Measurements from ENCODE around the gene SLC39A11.

SLC39A11 gene

GRCh38 chr17:72683506-72684404 lies 408.7 kb downstream of the SLC39A11 start:
- DNase-seq (ENCODE audit: low spot score) = no peak

DNA sequence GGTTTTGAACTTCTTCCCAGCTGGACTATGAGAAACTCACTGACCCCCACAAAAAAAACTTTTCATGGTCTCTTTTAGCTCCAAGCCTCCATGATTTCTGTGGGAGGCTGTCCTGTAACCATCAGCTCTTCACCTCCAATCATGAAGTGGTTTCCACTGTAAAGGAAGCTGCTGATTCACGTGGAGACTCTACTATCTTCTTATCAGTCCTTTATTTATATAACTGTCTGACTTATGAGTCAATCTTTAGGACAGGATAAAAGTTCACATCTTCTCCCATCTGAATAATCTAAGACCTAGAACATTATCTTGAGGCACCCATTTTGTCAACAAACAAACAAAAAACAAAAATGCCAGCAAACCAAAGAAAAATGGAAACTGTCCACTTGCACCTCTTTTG lies 409.9 kb downstream of the SLC39A11 start:
- no peak for DNase-seq (ENCODE audit: low spot score)

DNA sequence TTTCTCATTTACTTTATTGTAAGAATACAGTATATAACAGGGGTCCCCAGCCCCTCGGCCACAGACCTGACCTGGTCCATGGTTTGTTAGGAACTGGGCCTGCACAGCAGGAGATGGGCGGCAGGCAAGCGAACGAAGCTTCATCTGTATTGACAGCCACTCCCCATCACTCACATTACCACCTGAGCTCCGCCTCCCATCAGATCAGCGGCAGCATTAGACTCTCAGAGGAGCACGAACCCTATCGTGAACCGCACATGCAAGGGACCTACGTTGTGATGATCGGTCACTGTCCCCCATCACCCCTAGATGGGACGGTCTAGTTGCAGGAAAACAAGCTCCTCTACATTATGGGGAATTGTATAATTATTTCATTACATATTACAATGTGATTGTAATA lies 410.6 kb downstream of the SLC39A11 start:
- no peak for DNase-seq (ENCODE audit: low spot score)

GRCh38 chr17:72677714-72678390 lies 414.6 kb downstream of the SLC39A11 start:
- DNase-seq (ENCODE audit: low spot score) = no peak

DNA sequence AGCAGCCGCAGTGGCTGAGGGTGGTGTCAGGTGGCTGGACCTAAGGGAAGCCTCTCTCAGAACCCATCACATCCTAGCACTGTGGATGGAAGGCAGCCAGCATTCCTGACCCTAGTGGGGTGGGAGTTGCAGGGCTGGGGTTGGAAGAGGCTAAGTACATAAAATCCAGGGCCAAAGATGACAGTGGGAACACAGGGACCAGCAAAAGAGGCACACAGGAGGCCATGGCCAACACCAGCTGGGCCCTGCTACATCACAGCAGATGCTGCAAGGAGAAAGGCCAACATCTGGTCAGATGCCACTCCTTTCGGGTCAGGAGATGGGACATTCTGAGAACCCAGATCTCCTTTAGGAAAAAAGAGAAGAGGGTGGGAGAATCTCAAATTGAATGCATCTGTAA lies 415.4 kb downstream of the SLC39A11 start:
- no peak for DNase-seq (ENCODE audit: low spot score)

- DNase-seq (ENCODE audit: low spot score) = no peak
Observed at GRCh38 chr17:72672729-72673128, 419.8 kb downstream of the SLC39A11 start.

GRCh38 chr17:72671016-72671415 lies 421.5 kb downstream of the SLC39A11 start:
- DNase-seq (ENCODE audit: low spot score) = no peak

DNA sequence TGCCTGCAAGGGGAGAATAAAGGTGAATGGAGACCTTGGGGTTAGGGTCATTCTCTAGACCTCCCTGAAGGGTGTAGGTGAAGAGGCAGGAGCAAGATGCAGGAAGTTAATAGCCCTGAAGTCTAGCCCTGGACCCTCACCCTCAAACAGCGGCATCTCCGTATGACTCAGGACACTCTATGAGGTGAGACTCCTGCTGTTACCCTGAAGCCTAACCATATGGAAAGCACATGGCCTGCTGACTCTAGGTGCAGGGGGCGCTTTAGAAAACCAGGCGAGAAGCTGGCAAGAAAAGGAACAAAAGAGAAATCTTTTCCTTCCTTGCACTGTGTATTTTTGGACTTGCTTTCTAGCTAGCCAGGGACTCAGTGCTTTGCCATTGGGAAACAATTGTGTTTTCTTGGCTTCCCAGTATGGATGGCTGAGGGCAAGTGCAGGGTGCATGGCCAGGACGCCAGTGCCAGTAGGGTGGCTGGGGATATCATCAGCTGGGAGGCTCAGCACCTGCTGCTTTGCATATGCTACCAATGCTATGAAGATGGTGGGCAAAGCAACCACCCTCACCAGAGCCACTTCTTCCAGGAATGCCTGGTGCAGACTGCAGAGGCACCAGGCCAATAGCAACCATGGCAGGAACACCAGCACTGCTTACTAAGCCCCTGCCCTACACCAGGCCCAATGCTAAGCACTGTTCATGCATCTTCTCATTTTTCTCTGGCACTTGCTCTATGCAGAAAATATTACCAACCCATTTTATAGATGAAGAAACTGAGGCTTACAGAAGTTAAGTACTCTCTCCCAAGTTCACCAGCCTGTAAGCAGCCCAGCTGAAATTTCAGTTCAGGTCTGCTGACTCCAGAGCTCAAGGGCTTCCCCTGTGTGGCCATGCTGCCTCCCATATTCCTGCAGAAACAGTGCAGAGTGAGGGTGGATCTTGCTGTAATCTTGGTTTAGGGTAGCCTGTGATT lies 425.1 kb downstream of the SLC39A11 start:
- DNase-seq (ENCODE audit: low spot score) = no peak

GRCh38 chr17:72665852-72666851 lies 426.3 kb downstream of the SLC39A11 start:
- DNase-seq (ENCODE audit: low spot score) = no peak

- no peak for DNase-seq (ENCODE audit: low spot score)
Observed at GRCh38 chr17:72662827-72663190, 429.7 kb downstream of the SLC39A11 start.

DNA sequence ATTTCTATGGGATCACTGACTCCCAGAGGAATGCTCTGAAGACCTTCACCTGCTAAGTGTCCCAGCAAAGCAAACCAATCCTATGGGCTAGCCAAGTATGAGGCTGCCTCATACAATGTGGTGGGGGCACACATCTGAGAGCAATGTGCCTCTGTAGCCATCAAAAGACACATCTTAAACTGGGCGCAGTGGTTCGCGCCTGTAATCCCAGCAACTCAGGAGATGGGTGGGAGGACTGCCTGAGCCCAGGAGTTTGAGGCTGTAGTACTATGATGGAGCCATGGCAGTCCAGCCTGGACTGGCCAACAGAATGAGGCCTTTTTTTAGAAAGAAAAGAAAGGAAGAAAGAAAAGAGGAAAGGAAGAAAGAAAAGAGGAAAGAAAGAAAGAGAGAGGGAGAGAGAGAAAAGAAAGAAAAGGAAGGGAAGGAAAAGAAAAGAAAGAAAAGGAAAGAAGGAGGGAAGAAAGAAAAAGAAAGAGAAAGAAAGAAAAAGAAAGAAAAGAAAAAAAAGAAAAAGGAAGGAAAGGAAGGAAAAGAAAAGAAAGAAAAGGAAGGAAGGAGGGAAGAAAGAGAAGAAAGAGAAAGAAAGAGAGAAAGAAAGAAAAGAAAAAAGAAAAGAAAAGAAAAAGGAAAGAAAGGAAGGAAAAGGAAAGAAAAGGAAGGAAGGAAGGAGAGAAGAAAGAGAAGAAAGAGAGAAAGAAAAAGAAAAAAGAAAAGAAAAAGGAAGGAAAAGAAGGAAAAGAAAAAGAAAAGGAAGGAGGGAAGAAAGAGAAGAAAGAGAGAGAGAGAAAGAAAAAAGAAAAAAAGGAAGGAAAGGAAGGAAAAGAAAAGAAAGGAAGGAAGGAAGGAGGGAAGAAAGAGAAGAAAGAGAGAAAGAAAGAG lies 430.3 kb downstream of the SLC39A11 start:
- no peak for DNase-seq (ENCODE audit: low spot score)

- no peak for DNase-seq (ENCODE audit: low spot score)
Observed at GRCh38 chr17:72661116-72661944, 431.2 kb downstream of the SLC39A11 start.

DNA sequence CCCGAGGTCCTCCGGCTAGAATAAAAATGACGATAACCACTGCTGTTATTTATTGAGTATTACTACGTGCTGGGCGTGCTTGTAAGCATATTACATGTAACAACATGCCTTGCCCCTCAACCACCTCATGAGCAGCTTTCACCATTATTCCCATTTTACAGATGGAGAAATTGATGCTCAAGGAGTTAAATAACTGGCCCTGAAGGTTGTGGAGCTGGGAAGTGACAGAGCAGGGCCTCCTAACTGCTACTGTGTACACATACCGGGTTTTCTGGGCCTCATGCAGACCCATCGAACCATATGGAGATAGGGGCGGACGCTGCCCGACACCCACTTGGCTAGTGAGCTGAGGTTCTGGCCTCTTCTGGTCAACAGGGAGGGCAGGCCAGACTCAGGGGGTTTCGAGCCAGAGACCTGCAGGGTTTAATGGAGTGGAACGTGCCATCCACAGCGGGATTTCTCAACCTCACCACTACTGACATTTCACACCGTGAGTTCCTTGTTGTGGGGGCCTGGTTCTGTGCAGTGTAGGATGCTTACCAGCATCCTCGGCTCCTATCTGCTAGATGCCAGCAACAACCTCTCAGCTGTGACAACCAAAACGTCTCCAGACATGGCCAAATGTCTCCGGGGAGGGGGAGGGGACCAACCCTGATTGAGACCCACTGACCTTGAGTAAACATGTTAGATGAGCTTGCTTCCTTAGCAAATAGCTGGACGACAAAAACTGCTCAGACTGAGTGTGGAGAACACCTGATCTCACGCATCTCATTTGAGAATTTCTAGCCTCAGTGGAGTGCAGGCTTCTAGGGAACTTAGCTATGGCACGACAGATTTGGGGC lies 432.0 kb downstream of the SLC39A11 start:
- DNase-seq (ENCODE audit: low spot score) = no peak

- no peak for DNase-seq (ENCODE audit: low spot score)
Observed at GRCh38 chr17:72659811-72660210, 432.7 kb downstream of the SLC39A11 start.

DNA sequence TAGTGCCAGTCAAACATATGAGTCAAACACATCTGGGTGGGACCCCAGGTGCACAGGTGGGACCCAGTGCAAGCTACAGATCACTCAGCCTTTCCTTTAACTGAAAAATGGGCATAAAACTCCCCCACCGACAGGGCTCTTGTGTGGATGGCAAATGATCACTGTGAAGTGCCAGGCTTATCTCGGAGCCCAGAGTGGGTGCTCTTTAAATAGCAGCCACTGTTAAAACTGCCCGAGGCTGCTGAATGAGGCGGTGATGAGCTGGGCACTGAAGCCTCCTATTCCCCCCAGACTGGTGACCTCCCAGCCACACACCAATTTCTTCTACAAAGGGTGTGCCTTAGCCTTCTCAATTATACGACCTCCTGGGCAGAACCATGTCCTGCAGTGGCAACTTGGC lies 433.8 kb downstream of the SLC39A11 start:
- DNase-seq (ENCODE audit: low spot score) = no peak

- no peak for DNase-seq (ENCODE audit: low spot score)
Observed at GRCh38 chr17:72657467-72658317, 434.8 kb downstream of the SLC39A11 start.

- no peak for DNase-seq (ENCODE audit: low spot score)
Observed at GRCh38 chr17:72656130-72656763, 436.2 kb downstream of the SLC39A11 start.

All from hematopoietic multipotent progenitor cell treated with erythropoietin and hydrocortisone succinate and interleukin-3 and kit ligand, for 15 days (in vitro differentiated cells).